Measurements from ENCODE around the gene ZCWPW1.
"Not testable (repeated sequence)": the region's sequence is repeated elsewhere in the genome, so short reads cannot be mapped to it uniquely, and the experiment has no call there.

The ZCWPW1 gene

GRCh38 chr7:100371561-100372171, 56.8 kb downstream of the ZCWPW1 start:
- no peak for DNase-seq

- no peak for DNase-seq
Observed at GRCh38 chr7:100370746-100371145, 57.8 kb downstream of the ZCWPW1 start.

DNA sequence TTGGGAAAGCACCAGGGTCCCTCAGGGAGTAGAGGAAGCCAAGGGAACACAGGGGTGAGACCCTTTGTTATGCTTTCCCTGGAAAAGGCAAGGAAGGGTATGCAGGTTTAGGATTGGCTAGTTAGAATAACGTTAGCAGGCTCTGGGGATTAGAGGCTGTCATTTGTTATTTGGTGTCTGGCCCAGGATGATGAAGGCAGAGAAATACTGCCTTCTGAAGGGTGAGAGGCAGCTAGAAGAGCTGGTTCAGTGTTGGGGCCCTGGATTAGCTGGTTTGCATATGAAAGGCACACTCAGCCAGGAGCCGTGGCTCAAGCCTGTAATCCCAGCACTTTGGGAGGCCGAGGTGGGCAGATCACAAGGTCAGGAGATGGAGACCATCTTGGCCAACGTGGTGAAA, 58.2 kb downstream of the ZCWPW1 start:
- DNase-seq: no peak

DNA sequence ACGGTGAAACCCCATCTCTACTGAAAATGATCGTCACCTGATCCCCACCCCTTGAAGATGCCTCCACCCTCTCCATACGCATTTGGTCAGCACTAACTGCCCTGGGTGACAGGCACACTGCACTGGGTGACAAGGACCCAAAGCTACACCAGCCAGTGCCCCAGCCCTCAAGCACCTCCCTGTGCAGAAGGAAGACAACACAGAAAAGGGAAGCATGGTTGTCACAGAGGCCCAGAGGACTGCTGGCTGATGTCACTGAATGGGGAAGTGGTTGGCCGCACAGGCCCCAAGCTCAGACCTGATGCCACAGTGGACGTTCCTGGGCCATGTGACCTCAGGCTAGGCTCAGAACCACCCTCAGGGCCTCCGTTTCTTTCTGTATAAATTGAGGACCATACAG, 59.4 kb downstream of the ZCWPW1 start:
- DNase-seq: no peak

DNA sequence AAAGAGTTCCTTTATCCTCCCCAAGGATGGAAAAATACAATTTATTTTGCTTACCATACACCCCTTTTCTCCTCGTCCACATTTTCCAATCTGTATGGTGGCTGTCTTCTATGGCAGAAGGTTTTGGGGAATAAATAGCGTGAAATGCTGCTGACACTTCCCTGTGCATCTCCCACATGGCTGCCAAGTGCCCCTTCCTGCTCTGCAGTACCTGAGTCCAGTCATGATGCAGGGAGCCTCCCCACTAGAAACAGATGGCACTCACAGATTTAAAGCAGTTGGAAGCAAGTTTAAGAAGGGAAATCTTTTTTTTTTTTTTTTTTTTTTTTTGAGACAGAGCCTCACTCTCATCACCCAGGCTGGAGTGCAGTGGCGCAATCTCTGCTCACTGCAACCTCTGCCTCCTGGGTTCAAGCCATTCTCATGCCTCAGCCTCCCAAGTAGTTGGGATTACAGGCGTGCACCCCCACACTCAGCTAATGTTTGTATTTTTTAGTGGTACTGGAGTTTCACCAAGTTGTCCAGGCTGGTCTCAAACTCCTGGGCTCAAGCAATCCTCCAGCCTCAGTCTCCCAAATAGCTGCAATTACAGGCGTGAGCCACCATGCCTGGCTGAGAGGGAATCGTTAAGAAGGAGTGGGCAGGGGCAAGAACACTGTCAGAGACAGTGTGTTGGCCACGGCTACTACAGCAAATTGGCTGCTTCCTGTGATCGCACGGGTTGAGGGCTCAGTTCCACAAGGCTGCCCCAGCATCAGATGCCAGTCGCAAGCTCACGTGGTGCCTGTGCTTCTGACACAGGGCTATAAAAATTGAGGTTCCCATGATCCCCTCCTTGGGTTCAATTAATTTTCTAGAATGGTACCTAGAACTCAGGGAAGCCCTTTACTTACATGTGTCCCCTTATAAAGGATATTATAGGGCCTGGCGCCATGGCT, 60.6 kb downstream of the ZCWPW1 start:
- DNase-seq: no peak

DNA sequence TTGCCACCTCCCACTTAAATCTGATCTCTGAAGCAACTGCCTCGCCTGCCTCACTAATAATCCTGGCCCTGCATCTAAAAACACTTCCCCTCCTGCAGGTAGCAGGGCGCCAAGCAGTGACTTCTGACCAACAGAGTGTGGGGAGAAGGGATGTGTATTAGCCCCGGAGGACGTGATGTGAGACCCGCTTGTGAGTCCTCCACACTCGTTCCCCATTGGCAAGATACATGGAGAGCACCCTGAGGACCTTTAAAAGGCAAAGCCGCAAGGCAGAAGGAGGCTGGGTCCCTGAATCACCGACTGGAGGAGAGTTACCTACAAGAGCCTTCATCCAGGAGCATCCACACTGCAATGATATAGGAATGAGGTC, 61.3 kb downstream of the ZCWPW1 start:
- DNase-seq: no peak

GRCh38 chr7:100366411-100367250, 61.9 kb downstream of the ZCWPW1 start:
- peak; percentile 36 for DNase-seq

DNA sequence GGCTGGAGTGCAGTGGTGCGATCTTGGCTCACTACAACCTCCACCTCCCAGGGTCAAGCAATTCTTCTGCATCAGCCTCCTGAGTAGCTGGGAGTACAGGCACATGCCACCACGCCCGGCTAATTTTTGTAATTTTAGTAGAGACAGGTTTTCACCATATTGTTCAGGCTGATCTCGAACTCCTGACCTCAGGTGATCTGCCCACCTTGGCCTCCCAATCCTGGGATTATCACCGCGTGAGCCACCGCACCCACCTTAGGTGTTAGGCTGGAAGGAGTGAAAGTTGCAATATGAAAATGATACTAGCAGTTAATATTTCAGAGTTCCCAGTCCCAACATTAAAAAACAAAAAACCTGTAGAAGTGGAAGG, 62.5 kb downstream of the ZCWPW1 start:
- not testable (repeated sequence) for DNase-seq

DNA sequence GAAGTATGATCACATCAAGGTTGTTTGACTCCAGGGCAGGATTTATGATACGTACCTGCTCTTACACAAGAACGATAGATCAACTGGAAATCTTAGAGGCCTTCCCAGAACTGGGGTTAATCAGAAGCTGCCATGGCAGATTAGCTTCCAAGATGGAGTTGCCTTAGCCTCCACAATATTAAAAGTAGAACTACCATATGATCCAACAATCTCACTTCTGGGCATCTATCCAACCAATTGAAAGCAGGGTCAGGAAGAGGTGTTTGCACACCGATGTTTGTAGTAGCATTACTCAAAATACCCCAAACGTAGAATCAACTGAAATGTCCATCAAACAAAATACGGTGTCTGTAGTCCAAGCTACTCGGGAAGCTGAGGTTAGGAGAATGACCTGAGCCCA, 64.0 kb downstream of the ZCWPW1 start:
- DNase-seq: no peak

- not testable (repeated sequence) for DNase-seq
Observed at GRCh38 chr7:100363797-100364196, 64.7 kb downstream of the ZCWPW1 start.

GRCh38 chr7:100363098-100363497, 65.4 kb downstream of the ZCWPW1 start:
- DNase-seq: no peak

DNA sequence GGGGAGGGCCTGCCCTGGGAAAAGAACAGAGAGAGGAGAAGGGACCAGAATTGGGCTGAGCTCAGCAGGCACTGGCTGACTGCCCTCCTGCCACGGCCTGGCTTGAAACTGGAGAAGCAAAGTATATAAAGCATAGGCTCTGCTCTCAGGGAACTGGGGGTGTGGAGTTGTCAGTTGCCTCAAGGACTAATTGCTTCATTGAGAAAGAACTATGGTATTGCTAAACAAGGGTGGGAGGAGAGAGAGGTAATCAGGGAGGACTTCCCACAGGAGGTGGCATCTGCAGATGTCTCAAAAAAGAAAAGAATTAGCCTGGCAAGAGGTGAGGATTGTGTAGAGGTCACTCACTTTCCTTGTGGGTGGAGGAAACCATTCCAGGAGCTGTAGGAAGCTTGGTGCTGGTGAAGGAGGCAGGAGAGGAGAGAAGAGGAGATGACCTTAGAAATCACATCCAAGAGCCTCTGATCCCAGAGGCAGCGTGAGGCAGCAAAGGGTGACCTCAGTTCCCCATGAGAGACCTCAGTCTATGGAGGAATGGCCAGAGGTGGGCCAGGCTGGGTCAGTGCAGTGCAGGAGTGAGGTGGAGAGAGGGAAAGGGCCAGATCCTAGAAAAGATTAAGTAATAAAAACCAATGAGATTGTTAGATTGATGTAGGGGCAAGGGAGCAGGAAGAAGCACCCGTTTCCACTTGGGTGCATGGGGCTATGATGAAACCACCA, 68.2 kb downstream of the ZCWPW1 start:
- DNase-seq: no peak

GRCh38 chr7:100358857-100359212, 69.7 kb downstream of the ZCWPW1 start:
- no peak for DNase-seq

DNA sequence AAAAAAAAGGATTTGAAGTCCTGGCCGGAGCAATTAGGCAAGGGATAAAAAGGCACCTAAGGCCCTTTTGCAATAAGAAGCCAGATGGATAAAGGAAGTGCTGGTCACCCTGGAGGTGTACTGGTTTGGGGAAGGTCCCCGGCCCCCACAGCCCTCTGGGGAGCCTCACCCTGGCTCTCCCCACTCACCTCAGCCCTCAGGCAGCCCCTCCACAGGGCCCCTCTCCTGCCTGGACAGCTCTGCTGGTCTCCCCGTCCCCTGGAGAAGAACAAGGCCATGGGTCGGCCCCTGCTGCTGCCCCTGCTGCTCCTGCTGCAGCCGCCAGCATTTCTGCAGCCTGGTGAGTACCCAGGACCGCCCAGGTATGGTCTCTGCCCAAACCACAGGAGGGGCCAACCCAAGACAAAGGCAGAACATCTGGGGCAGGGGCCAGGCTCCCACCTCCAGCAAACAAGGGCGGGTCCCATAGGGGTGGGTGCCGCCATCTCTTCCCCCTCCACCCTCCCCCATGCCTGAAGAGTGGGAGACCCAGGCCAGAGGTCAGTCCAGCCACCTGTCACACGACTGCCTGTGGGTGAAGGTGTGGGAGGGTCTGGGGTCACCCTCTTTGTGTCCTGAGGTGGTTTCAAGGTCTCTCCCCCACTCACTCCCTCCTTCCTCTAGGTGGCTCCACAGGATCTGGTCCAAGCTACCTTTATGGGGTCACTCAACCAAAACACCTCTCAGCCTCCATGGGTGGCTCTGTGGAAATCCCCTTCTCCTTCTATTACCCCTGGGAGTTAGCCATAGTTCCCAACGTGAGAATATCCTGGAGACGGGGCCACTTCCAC, 70.3 kb downstream of the ZCWPW1 start, which contains the start of gene PILRB:
Gene PILRB, plus strand, starts transcription at position 91 of the 830 bp plus-strand sequence. Its CDS starts 186 bp downstream, at position 277.
- no peak for DNase-seq

DNA sequence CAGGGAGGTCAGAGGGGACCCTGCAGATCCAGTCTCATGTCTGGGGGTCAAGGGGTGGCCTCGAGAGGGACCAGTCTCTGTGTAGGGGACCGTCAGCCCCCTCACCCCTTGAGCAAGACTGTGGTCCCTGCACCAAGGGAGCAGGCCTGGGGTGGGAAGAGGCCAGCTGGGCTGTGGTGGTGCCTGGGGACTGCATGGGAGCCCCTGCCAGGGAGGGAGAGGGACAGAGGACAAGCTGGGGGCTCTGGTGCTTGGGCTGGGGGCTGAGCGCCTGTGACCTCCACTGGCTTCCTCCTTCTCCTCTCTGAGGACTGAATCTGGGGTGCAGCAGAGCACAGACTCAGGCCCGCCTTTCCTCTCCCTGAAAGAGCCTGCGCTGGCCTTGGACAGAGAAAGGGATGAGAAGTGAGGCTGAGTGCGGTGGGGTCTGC, 71.4 kb downstream of the ZCWPW1 start:
- DNase-seq: no peak

GRCh38 chr7:100356416-100357068, 72.0 kb downstream of the ZCWPW1 start:
- DNase-seq: no peak

DNA sequence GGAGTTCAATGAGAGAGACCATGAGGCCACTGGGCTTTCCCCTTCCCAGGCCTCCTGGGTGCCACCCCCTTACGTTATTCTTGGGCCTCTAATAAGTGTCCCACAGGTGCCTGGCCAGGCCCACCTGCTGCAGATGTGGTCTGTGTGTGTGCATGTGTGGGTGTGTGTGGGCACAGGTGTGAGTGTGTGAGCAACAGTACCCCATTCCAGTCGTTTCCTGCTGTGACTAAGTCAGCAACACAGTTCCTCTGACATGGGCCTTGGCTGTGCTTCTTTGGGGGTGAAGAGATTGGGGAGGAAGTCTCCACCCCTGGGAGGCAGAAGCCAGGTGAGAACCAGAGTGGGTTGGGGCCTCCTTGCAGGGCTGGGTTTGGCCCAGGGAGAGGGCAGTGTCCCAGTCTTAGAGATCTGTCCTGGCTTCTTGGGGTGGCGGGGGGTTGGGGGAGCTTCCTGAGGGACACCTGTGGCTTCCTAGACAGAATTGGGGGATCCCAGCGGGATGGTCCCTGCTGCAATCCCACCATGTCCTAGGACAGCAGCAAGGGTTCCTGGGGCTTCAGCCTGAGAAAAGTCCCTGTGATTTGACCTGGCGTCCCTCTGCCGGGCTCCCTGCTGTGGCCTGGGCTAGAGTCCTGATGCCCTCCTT, 74.7 kb downstream of the ZCWPW1 start:
- peak; percentile 47 for DNase-seq

GRCh38 chr7:100352984-100353684, 75.4 kb downstream of the ZCWPW1 start:
- no peak for DNase-seq

- DNase-seq: not testable (repeated sequence)
Observed at GRCh38 chr7:100352230-100352781, 76.2 kb downstream of the ZCWPW1 start.

GRCh38 chr7:100351657-100352058, 76.8 kb downstream of the ZCWPW1 start:
- no peak for DNase-seq
